D721Med (cell line): ENCODE measurements around the gene COL9A2.

ENCODE experiments used
- DNase-seq: peaks from one replicate; pipeline ENCODE4 v3.0.0; 2011; ENCODE audit warnings: low spot score; ENCODE audit not compliant: insufficient read length
- FAIRE-seq: peaks from 2 replicates; lab custom pipeline; 2011; peaks lifted over from hg19 to GRCh38; lab: Jason Lieb, UNC
- CTCF ChIP-seq: IDR thresholded peaks from 2 replicates; pipeline ENCODE4 v1.5.1; 2012; ENCODE audit warnings: mild to moderate bottlenecking, control low read depth; ENCODE audit not compliant: insufficient read depth; ENCODE audit errors: missing control alignments

Gene COL9A2

GRCh38 chr1:40307186-40307585 lies 9.9 kb downstream of the COL9A2 start:
- TF ChIP-seq CTCF, result no peak
- DNase-seq (no peak), FAIRE-seq (no peak)

GRCh38 chr1:40306296-40306695 lies 10.8 kb downstream of the COL9A2 start:
- TF ChIP-seq CTCF, result no peak
- DNase-seq, result no peak
- no peak for FAIRE-seq

DNA sequence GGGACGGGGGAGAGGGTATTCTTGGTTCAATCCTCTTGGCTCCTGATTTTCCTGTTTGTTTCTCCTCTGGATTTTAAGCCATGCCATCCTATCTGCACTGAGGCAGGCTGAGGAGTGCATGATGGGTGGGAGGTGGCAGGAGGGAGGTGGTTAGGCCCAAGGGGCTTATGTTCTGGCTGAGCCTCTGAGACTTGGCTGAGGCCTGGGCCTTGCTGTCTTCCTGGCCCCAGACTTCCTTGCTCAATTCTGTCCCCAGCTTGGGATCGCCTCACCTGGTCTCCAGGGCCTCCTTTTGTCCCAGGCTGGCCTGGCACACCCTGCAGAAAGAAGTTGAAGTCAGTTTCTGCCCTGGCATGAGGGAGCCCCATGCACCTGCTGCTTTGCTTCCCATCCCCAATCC lies 11.2 kb downstream of the COL9A2 start:
- DNase-seq, result no peak
- FAIRE-seq, result no peak
- TF ChIP-seq CTCF, result no peak

GRCh38 chr1:40305451-40305850 lies 11.6 kb downstream of the COL9A2 start:
- FAIRE-seq, result no peak

DNA sequence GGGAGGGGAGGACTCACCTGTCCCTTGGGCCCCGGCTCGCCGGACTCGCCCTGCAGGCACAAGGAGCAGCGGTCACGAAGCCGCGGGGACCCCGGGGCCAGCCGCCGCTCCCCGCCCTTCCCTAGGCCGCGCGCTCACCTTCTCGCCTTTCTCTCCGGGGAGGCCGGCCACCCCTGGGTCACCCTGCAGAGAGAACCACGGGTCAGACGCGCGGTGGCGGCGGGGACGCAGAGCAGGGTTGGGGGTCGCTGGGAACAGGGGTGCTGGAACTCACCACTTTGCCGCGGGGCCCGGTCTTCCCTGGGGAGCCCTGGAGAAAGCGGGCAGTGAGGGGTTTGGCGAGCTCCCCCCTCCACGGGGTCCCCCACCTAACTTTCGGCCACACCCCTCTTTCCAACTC lies 13.3 kb downstream of the COL9A2 start:
- DNase-seq (no peak), FAIRE-seq (no peak)
- TF ChIP-seq CTCF, result no peak

More at GRCh38 chr1:40305451-40305850, 11.6 kb downstream of the COL9A2 start:
- peak; percentile 17 for TF ChIP-seq CTCF
- no peak for DNase-seq

GRCh38 chr1:40303051-40303771 lies 13.9 kb downstream of the COL9A2 start:
- DNase-seq, result no peak
- no peak for TF ChIP-seq CTCF
- no peak for FAIRE-seq

- FAIRE-seq (no peak), DNase-seq (no peak)
- no peak for TF ChIP-seq CTCF
Observed at GRCh38 chr1:40302475-40302874, 14.6 kb downstream of the COL9A2 start.
